Ishikawa (cell line): ENCODE measurements around the gene ARID1B.

Source experiments
- CEBPB ChIP-seq: IDR thresholded peaks from 2 replicates; pipeline ENCODE4 v1.6.1; 2012
- CREB1 ChIP-seq: IDR thresholded peaks from 2 replicates; pipeline ENCODE4 v1.6.1; 2012; ENCODE audit warnings: low read depth
- EGR1 ChIP-seq: IDR thresholded peaks from 2 replicates; pipeline ENCODE4 v1.6.1; 2012
- EP300 ChIP-seq: IDR thresholded peaks from 2 replicates; pipeline ENCODE4 v1.6.1; 2012; ENCODE audit warnings: borderline replicate concordance
- FOXM1 ChIP-seq: IDR thresholded peaks from 2 replicates; pipeline ENCODE4 v1.6.1; 2012; ENCODE audit warnings: low read depth, borderline replicate concordance
- MAX ChIP-seq: IDR thresholded peaks from 2 replicates; pipeline ENCODE4 v1.6.1; 2012
- NFIC ChIP-seq: IDR thresholded peaks from 2 replicates; pipeline ENCODE4 v1.6.1; 2012
- RAD21 ChIP-seq: IDR thresholded peaks from 2 replicates; pipeline ENCODE4 v1.6.1; 2012; ENCODE audit warnings: low read depth
- REST ChIP-seq: IDR thresholded peaks from 2 replicates; pipeline ENCODE4 v1.6.1; 2012; ENCODE audit warnings: low read depth, mild to moderate bottlenecking
- TAF1 ChIP-seq: IDR thresholded peaks from 2 replicates; pipeline ENCODE4 v1.6.1; 2012; ENCODE audit warnings: low read depth, mild to moderate bottlenecking
- TCF12 ChIP-seq: IDR thresholded peaks from 2 replicates; pipeline ENCODE4 v1.6.1; 2012; ENCODE audit warnings: low read depth
- TEAD4 ChIP-seq: IDR thresholded peaks from 2 replicates; pipeline ENCODE4 v1.6.1; 2012
- YY1 ChIP-seq: IDR thresholded peaks from 2 replicates; pipeline ENCODE4 v1.6.1; 2012; ENCODE audit warnings: low read depth
- ZBTB7A ChIP-seq: IDR thresholded peaks from 2 replicates; pipeline ENCODE4 v1.6.1; 2012; ENCODE audit warnings: low read depth
- TF ChIP-seq, protein P1 (sequence below): IDR thresholded peaks from 2 replicates; pipeline ENCODE4 v1.6.1; 2012

Gene ARID1B

GRCh38 chr6:157213907-157214565 lies 436.9 kb downstream of the ARID1B start:
- no peak for TF ChIP-seq TCF12
- TF ChIP-seq EGR1 = no peak
- TF ChIP-seq, protein P1, sequence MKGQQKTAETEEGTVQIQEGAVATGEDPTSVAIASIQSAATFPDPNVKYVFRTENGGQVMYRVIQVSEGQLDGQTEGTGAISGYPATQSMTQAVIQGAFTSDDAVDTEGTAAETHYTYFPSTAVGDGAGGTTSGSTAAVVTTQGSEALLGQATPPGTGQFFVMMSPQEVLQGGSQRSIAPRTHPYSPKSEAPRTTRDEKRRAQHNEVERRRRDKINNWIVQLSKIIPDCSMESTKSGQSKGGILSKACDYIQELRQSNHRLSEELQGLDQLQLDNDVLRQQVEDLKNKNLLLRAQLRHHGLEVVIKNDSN = no peak
- TF ChIP-seq TEAD4 = no peak
- TF ChIP-seq CREB1 = no peak
- TF ChIP-seq RAD21 = no peak
- no peak for TF ChIP-seq ZBTB7A

GRCh38 chr6:157215717-157216116 lies 438.5 kb downstream of the ARID1B start:
- no peak for TF ChIP-seq TEAD4
- no peak for TF ChIP-seq MAX
- no peak for TF ChIP-seq EGR1
- TF ChIP-seq CEBPB = no peak
- TF ChIP-seq TCF12 = no peak
- TF ChIP-seq YY1 = no peak
- TF ChIP-seq FOXM1 = no peak
- no peak for TF ChIP-seq CREB1
- TF ChIP-seq, protein P1 = no peak
- no peak for TF ChIP-seq EP300
- no peak for TF ChIP-seq TAF1
- TF ChIP-seq RAD21 = no peak
- TF ChIP-seq REST = no peak
- TF ChIP-seq ZBTB7A = no peak
- no peak for TF ChIP-seq NFIC

GRCh38 chr6:157216570-157216969 lies 439.4 kb downstream of the ARID1B start:
- TF ChIP-seq TAF1 (no peak), TEAD4 (no peak), MAX (no peak), EP300 (no peak), RAD21 (no peak), CREB1 (no peak), REST (no peak), EGR1 (no peak), TCF12 (no peak), NFIC (no peak), CEBPB (no peak), ZBTB7A (no peak), YY1 (no peak), FOXM1 (no peak)
- TF ChIP-seq, protein P1 = no peak

DNA sequence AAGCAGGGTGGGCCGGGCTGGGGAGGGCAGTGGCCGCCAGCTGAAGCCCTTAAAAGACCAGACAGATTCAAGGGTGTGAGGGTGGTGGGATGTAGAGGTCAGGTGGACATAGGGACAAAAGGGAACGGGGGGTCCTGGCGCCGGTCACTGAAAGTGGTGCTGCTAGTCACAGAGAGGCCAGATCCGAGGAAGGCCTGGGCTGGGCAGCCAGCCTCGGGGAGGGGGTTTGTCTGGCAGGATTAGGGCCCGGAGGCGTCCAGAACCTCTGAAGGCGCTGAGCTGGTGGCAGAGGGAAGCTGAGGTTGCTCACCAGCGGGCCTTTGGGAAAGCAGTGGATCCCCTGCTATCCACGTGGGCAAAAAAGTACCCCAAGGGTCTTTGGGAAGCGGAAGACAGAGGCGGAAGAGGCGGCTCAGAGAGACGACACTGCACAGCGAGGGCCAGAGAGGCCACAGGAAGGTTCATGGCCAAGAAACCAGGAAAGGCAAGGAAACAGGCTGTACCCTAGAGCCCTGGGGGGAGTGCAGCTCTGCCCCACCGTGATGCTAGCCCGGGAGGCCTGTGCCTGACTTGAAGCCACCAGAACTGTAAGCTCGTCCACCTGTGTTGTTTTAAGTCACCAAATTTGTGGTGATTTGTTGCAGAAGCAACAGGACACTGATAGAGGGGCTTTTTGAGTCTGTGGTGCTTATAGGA lies 440.2 kb downstream of the ARID1B start:
- TF ChIP-seq CREB1 (no peak), YY1 (no peak), EGR1 (no peak), REST (no peak), NFIC (no peak), CEBPB (no peak), TAF1 (no peak), FOXM1 (no peak), ZBTB7A (no peak), EP300 (no peak), TCF12 (no peak), TEAD4 (no peak), RAD21 (no peak), MAX (no peak)
- TF ChIP-seq, protein P1 = no peak
